Left ventricle myocardium superior (tissue), 1 donor: ENCODE data around the gene ARMC9. TPM values are rescaled to one million over a fixed set of nuclear protein-coding genes. Genes with fewer than 3 reads are reported as not detected.
A peak's percentile ranks its signal among the peaks of the same experiment; 100 is the strongest.
"Not testable (repeated sequence)": the region's sequence is repeated elsewhere in the genome, so short reads cannot be mapped to it uniquely, and the experiment has no call there.

Experiments used
- ATAC-seq: fragments of 200-7000 bp; cut with Tn5 transposase; one replicate; pipeline ENCODE4 v1.9.1; 2020; ENCODE audit warnings: mild to moderate bottlenecking, moderate library complexity
- DNase-seq: peaks from one replicate; pipeline ENCODE4 v3.0.0-alpha.2; 2020
- intact Hi-C: fragments of 100-400 bp; cut with micrococcal nuclease; formaldehyde crosslinking; loops from one replicate; pipeline ENCODE4 v1.11.0; 2022
- long read RNA-seq: library from polyadenylated mRNA; unstranded; transcript quantifications from one replicate; pipeline ENCODE4 v2.0.0, GENCODE V29; 2021
- total RNA-seq: library from RNA; stranded (reverse); fragmentation: NEBNext Ultra II Directional; extraction: Animal tissue kit (Norgen Biotek cat#: 25700); gene quantifications from one replicate; pipeline ENCODE4 v1.2.1, GENCODE V29; 2021
- donor health status: DM: no; HTN: yes; CAD: no; lungs with severe emphysema.

Gene ARMC9
- total RNA-seq: 2.3 TPM
- long read RNA-seq, partial matches to known transcripts: 1 of 3 reads
- long read RNA-seq, other reads (novel, unspliced or antisense): 2 of 3 reads

- peak; percentile 88 for DNase-seq
- ATAC-seq: peak; percentile 99
- intact Hi-C loops: no loop called here
Observed at GRCh38 chr2:231198291-231199173, at the start of gene ARMC9. Gene ARMC9 (plus strand): TSS chr2:231198631. CDS start chr2:231206239, 7,608 bp downstream.

- intact Hi-C loops: no loop called here
- ATAC-seq: no peak
Observed at GRCh38 chr2:231152800-231153557, 45.5 kb upstream of the ARMC9 start.

GRCh38 chr2:231159306-231159705, 39.1 kb upstream of the ARMC9 start:
- ATAC-seq: no peak
- intact Hi-C loops: no loop called here

More at GRCh38 chr2:231152800-231153557, 45.5 kb upstream of the ARMC9 start:
- DNase-seq: no peak

GRCh38 chr2:231160701-231161100, 37.7 kb upstream of the ARMC9 start:
- DNase-seq (no peak), ATAC-seq (no peak)
- intact Hi-C loops: no loop called here

More at GRCh38 chr2:231159306-231159705, 39.1 kb upstream of the ARMC9 start:
- DNase-seq: no peak

- intact Hi-C loops: no loop called here
- ATAC-seq (no peak), DNase-seq (no peak)
Observed at GRCh38 chr2:231161252-231161839, 37.1 kb upstream of the ARMC9 start.

GRCh38 chr2:231161877-231162329, 36.5 kb upstream of the ARMC9 start:
- peak; percentile 63 for ATAC-seq
- intact Hi-C loops: no loop called here
- no peak for DNase-seq

GRCh38 chr2:231163011-231163410, 35.4 kb upstream of the ARMC9 start:
- ATAC-seq (no peak), DNase-seq (no peak)
- intact Hi-C loops: no loop called here

- ATAC-seq (no peak), DNase-seq (no peak)
- intact Hi-C loops: no loop called here
Observed at GRCh38 chr2:231163414-231164095, 34.9 kb upstream of the ARMC9 start.

GRCh38 chr2:231167745-231168459, 30.5 kb upstream of the ARMC9 start:
- DNase-seq: no peak
- no peak for ATAC-seq
- intact Hi-C loops: no loop called here

GRCh38 chr2:231168460-231169139, 29.8 kb upstream of the ARMC9 start:
- intact Hi-C loops: no loop called here
- DNase-seq: no peak
- ATAC-seq: peak; percentile 29

GRCh38 chr2:231169488-231169887, 28.9 kb upstream of the ARMC9 start:
- intact Hi-C loops: no loop called here
- DNase-seq: no peak
- ATAC-seq: no peak

- intact Hi-C loops: no loop called here
- ATAC-seq (no peak), DNase-seq (no peak)
Observed at GRCh38 chr2:231170055-231170454, 28.4 kb upstream of the ARMC9 start.

GRCh38 chr2:231172025-231172424, 26.4 kb upstream of the ARMC9 start:
- intact Hi-C loops: no loop called here
- ATAC-seq (no peak), DNase-seq (no peak)

GRCh38 chr2:231174211-231174651, 24.2 kb upstream of the ARMC9 start:
- DNase-seq (no peak), ATAC-seq (no peak)
- intact Hi-C loops: no loop called here

GRCh38 chr2:231176066-231176465, 22.4 kb upstream of the ARMC9 start:
- intact Hi-C loops: no loop called here
- peak; percentile 89 for ATAC-seq
- no peak for DNase-seq

GRCh38 chr2:231177156-231178025, 21.0 kb upstream of the ARMC9 start:
- ATAC-seq: no peak
- DNase-seq: no peak
- intact Hi-C loops: no loop called here

- ATAC-seq, DNase-seq, intact Hi-C loops: not testable (repeated sequence)
Observed at GRCh38 chr2:231178805-231179204, 19.6 kb upstream of the ARMC9 start.
